Nephron progenitor cell (in vitro differentiated cells): Measurements from ENCODE around the gene NBAS.

Source experiments
- DNase-seq: peaks from one replicate; pipeline ENCODE4 v3.0.0; 2021
- H3K27ac Mint-ChIP-seq: 2 replicates; pipeline ENCODE4 v1.8.0; 2021; ENCODE audit warnings: mild to moderate bottlenecking, moderate library complexity, mixed read lengths
- H3K27me3 Mint-ChIP-seq: 2 replicates; pipeline ENCODE4 v1.8.0; 2021; ENCODE audit warnings: mild to moderate bottlenecking, low read depth, mixed read lengths; ENCODE audit not compliant: poor library complexity
- H3K36me3 Mint-ChIP-seq: 2 replicates; pipeline ENCODE4 v1.8.0; 2021; ENCODE audit warnings: low read depth, mixed read lengths
- H3K4me1 Mint-ChIP-seq: 2 replicates; pipeline ENCODE4 v1.8.0; 2021; ENCODE audit warnings: mixed read lengths
- H3K4me3 Mint-ChIP-seq: 2 replicates; pipeline ENCODE4 v1.8.0; 2021; ENCODE audit warnings: mild to moderate bottlenecking, moderate library complexity, mixed read lengths
- H3K9me3 Mint-ChIP-seq: 2 replicates; pipeline ENCODE4 v1.8.0; 2021; ENCODE audit warnings: mild to moderate bottlenecking, moderate library complexity, mixed read lengths
- CTCF ChIP-seq: fragments of 200-600 bp; sonication (generic); IDR thresholded peaks from 2 replicates; pipeline ENCODE4 v1.5.0; 2021; ENCODE audit warnings: antibody characterized with exemption

The NBAS gene

GRCh38 chr2:15388406-15389325 is 172.5 kb downstream of the NBAS start:
- peaks cover 19% of the 10 kb centered on the region for H3K9me3 Mint-ChIP-seq

GRCh38 chr2:15385184-15385583 is 175.9 kb downstream of the NBAS start:
- Mint-ChIP-seq H3K27ac (no peak overlapping the region), H3K4me1 (peaks cover 11% of the 10 kb centered on the region), H3K4me3 (no peak overlapping the region), H3K27me3 (no peaks in the 10 kb centered on the region), H3K9me3 (peaks cover 2% of the 10 kb centered on the region), H3K36me3 (peaks cover 44% of the 10 kb centered on the region)
- TF ChIP-seq CTCF = no peak
- no peak for DNase-seq

More at GRCh38 chr2:15388406-15389325, 172.5 kb downstream of the NBAS start:
- Mint-ChIP-seq H3K4me3 (no peak overlapping the region), H3K36me3 (peaks cover 62% of the 10 kb centered on the region), H3K4me1 (peaks cover 13% of the 10 kb centered on the region), H3K27me3 (no peaks in the 10 kb centered on the region), H3K27ac (no peak overlapping the region)
- DNase-seq = no peak
- no peak for TF ChIP-seq CTCF

DNA sequence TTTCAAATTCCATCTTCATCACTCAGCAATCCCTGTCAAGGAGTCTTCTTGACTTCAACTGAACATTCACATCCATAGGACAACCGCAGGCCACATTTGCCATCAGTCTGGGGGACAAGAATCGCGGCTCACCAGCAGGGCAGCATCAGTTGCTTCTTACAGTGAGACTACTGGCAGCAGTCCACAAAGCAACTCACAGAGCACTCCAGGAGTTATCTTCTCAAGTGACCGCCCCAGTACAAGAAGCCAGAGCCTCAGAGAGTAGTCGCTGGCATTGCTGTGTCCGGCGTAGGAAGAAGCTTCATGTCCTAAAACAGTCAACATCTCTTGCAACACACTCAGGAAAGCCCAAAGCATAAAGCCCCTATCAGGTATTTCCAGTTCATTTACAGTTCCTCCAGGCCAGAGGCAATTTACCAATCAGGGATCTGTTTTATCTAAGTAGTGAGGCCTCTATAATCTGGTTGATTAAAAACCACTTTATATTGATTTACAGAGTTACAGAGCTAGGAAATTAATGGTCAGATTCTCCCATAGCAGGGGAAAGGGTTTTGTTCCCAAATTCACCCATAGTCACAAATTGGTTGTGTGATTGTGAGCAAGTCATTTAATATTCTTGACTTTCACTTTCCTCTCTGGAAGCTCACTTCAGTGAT is 177.3 kb downstream of the NBAS start:
- DNase-seq = no peak
- Mint-ChIP-seq H3K27ac (peak overlapping the region; percentile 80), H3K36me3 (peaks cover 43% of the 10 kb centered on the region), H3K4me3 (no peak overlapping the region), H3K9me3 (no peaks in the 10 kb centered on the region), H3K4me1 (no peaks in the 10 kb centered on the region), H3K27me3 (no peaks in the 10 kb centered on the region)
- TF ChIP-seq CTCF = no peak

DNA sequence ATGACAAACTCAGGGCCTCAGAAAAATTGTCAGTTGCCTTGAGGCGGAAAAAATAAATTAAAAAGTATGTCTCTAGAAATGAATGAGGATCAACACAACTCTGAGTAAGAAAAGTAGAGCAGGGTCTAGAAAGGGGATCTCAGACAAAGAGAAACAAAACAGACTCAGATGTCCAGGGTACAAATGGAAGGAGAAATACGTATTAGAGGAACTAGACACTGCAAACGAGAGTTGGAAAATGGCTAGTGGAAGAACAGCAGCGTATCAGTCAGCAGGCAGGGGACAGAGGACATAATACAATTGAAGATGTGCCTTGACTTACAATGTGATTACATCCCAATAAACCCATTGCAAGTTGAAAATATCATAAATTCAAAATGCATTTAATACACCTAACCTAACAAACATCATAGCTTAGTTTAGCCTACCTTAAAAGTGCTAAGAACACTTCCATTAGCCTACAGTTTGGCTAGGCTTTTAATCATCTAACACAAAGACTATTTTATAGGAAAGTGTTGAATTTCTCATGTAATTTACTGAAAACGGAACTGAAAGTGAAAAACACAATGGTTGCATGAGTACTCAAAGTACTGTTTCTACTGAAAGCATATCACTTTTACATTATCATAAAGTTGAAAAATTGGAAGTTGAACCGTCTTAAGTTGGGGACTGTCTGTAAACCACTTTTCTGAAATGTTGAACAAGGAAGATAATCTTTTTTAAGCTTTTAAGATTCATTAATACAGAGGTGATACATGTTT is 182.8 kb downstream of the NBAS start:
- H3K27ac Mint-ChIP-seq = no peak overlapping the region
- no peak for DNase-seq
- no peak for TF ChIP-seq CTCF
- H3K4me3 Mint-ChIP-seq = no peak overlapping the region
- no peaks in the 10 kb centered on the region for H3K9me3 Mint-ChIP-seq
- no peaks in the 10 kb centered on the region for H3K27me3 Mint-ChIP-seq
- H3K4me1 Mint-ChIP-seq = no peaks in the 10 kb centered on the region
- peaks cover 57% of the 10 kb centered on the region for H3K36me3 Mint-ChIP-seq

DNA sequence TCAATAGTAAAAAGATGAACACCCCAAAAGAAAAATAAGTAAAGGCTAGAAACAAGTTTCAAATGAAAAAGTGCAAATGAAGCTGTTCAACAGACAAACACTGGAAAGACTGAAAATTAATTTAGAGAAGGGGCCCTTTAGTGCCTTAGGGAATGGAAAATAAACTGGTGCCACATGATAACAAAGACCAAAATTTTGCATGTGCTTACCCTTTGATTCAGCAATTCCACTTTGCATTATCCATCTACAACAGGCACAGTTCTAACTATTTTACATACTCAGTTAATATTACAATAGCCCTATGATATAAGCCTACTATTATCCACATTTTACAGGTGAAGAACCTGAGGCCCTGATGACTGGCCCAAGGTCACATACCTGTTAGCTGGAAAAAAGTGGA is 183.9 kb downstream of the NBAS start:
- peaks cover 59% of the 10 kb centered on the region for H3K36me3 Mint-ChIP-seq
- no peak for TF ChIP-seq CTCF
- H3K9me3 Mint-ChIP-seq = no peaks in the 10 kb centered on the region
- no peaks in the 10 kb centered on the region for H3K4me1 Mint-ChIP-seq
- H3K4me3 Mint-ChIP-seq = no peak overlapping the region
- no peak for DNase-seq
- H3K27me3 Mint-ChIP-seq = no peaks in the 10 kb centered on the region
- no peak overlapping the region for H3K27ac Mint-ChIP-seq
